Activated effector memory CD4-positive, alpha-beta T cell treated with anti-CD3 and anti-CD28 coated beads, Interleukin-2, amount 50 U/mL, for 16 hours (primary cell): ENCODE measurements around the gene DHRS7B.
"Not testable (repeated sequence)": the region's sequence is repeated elsewhere in the genome, so short reads cannot be mapped to it uniquely, and the experiment has no call there.

Source experiments
- DNase-seq: peaks from one replicate; pipeline ENCODE4 v3.0.0-alpha.2; 2020

The DHRS7B gene

GRCh38 chr17:21185061-21185460 is 58.3 kb downstream of the DHRS7B start:
- no peak for DNase-seq

GRCh38 chr17:21186399-21187187 is 59.8 kb downstream of the DHRS7B start:
- DNase-seq: no peak

- no peak for DNase-seq
Measured at GRCh38 chr17:21189361-21189760, 62.6 kb downstream of the DHRS7B start.

GRCh38 chr17:21190078-21190477 is 63.3 kb downstream of the DHRS7B start:
- no peak for DNase-seq

DNA sequence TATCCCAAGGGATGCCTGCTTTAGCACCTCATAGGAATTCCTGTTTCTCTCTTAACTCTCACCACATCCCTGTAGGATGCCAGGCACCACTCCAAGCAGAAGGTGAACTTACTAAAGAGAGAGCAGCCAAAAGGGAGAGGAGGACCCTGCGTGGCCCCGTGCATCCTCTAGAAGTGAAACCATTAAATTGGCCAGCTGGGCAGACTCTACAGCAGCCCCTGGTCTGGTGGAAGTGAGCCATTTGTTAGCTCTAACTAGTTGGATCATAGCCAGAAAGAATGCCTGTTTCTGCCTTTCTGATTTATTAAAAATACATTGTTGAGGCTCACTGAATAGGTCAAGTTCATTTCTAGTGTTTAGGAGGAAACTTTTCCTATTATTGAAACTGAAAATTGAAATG is 64.9 kb downstream of the DHRS7B start:
- no peak for DNase-seq

DNA sequence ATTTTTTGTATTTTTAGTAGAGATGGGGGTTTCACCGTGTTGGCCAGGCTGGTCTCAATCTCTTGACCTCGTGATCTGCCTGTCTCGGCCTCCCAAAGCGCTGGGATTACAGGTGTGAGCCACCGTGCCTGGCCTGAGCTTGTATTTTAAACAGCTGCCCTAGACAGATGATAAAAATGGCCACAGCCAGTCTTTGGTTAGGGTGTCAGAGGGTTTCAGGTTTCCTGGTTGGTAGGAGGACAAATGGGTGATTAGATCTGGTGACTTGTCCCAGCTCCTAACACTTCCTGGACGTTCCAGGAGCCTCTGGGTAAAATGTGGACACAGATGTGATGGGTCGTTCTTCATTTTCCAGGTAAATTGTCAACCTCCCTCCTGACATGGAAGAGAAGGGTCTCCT is 65.7 kb downstream of the DHRS7B start:
- DNase-seq: not testable (repeated sequence)

DNA sequence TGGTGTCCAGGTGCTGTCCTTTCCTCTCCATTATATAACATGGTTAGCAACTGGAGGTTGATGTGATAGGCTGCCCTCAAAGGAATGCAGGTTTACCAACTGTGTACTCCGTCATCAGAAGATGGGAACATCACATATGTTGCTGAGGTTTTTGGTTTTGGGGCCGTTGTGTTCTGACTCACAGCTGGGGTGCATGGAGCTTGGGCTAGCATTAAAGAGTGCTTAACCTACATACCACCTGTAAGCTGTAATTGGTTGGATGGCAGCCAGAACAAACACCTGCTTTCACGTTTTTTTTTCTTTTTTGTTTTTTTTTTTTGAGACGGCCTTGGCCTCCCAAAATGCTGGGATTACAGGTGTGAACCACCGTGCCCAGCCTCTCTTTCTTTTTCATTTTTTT is 66.3 kb downstream of the DHRS7B start:
- no peak for DNase-seq

- no peak for DNase-seq
Measured at GRCh38 chr17:21194226-21194625, 67.5 kb downstream of the DHRS7B start.

- no peak for DNase-seq
Measured at GRCh38 chr17:21194703-21195102, 67.9 kb downstream of the DHRS7B start.

DNA sequence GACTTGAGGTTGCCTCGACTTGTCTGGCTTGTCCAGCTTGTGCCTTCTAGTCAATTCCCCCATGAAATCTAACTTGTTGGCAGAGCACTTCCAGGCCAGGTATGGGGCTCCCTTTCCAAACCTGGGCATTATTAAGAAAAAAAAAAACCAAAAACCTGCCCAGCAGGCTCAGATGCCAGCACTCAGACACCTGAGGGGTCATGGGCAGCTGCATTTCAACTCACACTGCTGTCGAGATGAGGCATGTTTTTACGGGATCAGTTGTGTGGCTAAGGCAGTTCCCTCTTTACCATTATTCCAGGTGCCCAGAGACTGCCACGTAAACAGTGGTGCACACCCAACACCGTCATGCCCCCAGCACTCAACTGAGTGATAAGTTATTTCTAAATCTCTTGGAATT is 69.4 kb downstream of the DHRS7B start:
- DNase-seq: no peak

DNA sequence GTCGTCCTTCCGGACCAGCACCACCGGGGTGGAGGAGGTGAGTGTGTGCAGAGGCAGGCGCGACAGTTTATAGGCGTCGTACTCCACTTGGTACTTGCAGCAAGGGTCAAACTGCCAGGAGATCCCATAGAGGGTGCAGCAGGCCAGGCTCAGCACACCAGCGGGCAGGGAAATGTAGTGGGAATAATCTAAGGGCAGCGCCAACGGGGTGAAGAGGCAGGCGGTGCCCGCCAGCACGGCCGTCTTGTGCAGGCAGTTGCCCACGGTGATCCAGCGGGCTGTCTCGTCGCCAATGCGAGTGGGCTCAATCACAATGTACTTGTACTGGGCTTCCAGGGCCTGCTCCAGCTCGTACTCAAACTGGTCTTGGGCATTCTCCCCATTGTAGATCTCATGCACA is 71.6 kb downstream of the DHRS7B start:
- no peak for DNase-seq

- DNase-seq: no peak
Measured at GRCh38 chr17:21199311-21199710, 72.5 kb downstream of the DHRS7B start.

DNA sequence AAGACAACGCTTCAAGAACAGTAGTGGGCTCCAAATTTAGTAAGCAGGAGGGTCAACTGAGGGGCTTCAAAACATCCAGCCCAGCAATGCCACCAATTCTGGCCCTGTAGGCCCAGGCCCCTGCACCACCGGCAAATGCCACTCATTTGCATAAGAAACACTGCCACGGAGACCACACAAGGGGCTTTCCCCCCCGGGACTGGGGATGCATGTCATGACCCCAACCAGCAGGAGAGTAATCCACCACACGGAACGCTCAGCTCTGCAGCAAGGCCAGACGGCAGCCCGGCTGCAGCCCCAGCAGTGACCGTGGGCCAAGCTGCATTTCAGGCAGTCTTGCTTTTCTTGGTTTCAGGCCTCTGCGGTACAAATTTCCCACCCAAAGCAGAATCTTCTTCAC is 73.1 kb downstream of the DHRS7B start:
- DNase-seq: no peak

- no peak for DNase-seq
Measured at GRCh38 chr17:21200590-21201297, 74.0 kb downstream of the DHRS7B start.

DNA sequence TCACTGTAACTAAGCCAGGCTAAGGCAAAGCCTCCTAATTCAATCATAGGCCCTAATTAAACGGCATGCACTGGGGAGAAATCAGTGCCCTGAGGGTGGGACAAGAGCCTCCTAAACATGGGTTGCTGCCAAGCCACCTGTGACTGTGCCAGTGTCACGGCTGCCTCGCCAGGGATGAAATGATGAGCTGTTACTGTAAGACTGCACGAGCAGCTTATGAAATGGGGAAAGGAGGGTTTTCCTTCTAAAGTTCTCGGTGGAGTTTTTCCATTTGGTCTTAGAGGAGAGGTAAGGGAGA is 74.5 kb downstream of the DHRS7B start:
- no peak for DNase-seq

- no peak for DNase-seq
Measured at GRCh38 chr17:21201874-21202273, 75.1 kb downstream of the DHRS7B start.

- DNase-seq: no peak
Measured at GRCh38 chr17:21202512-21202911, 75.7 kb downstream of the DHRS7B start.

DNA sequence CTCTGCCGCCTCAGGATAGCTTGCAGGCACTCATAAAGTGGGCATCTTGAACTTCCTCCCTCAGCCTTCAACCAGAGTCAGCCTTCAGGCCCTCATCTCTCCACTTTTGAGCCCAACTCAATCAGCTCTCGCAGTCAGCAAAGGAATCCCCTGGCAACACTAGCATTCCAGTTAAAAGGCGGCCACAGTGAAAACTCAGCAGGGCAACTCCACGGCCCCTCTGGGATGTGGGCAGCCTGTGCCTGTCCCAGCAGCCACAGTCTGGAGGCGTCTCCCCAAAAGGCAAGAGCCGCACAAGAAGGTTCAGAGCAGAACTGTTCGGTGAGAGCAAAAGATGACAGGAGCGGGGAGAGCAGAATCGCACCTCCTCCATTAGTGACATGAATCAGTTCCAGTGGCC is 78.2 kb downstream of the DHRS7B start:
- DNase-seq: no peak

GRCh38 chr17:21208352-21208751 is 81.6 kb downstream of the DHRS7B start:
- no peak for DNase-seq

DNA sequence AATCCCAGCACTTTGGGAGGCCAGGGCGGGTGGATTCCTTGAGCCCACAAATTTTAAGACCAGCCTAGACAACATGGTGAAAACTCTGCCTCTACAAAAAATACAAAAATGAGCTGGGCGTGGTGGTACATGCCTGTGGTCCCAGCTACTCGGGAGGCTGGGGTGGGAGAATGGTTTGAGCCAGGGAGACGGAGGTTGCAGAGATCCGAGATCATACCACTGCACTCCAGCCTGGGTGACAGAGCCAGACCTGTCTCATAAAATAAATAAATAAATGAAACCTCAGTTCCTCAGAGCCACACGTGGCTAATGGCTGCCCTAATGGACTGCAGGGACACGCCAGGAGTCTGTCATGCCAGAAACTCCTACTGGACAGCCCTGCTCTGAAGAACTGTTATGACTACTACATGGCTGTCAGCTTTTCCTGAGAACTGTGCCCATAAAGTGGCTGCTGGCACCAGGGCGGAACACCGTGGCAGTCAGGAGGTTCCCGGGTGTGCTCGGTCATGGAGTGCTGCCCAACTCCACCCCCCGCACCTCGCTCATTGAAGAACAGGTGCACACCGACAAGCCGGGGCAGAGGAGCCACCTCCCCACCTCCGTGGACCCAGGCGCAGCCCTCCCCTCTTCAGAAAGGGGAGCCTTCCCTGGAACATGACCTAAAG is 82.9 kb downstream of the DHRS7B start:
- no peak for DNase-seq

- no peak for DNase-seq
Measured at GRCh38 chr17:21210411-21211076, 83.8 kb downstream of the DHRS7B start.

GRCh38 chr17:21211825-21212479 is 85.2 kb downstream of the DHRS7B start:
- DNase-seq: no peak
